SK-MEL-5 (cell line): ENCODE data around the gene SEC63. TPM values are rescaled to one million over a fixed set of nuclear protein-coding genes. Genes with fewer than 3 reads are reported as not detected.
"Not testable (repeated sequence)": the region's sequence is repeated elsewhere in the genome, so short reads cannot be mapped to it uniquely, and the experiment has no call there.

ENCODE experiments used
- DNase-seq: peaks from one replicate; pipeline ENCODE4 v3.0.0-alpha.2; 2016; ENCODE audit warnings: low read depth, low spot score
- in situ Hi-C: cut with HindIII; loops from 2 replicates; pipeline ENCODE4 v1.10.0; 2016; ENCODE audit warnings: low sequenced_read_pairs, high pct_unique_total_duplicates, low pct_unique_long_range_greater_than_20kb
- total RNA-seq: library from RNA; depleted of rRNA; stranded (reverse); fragments of >200 nt; shearing (Covaris generic); gene quantifications from 2 replicates; pipeline ENCODE4 v1.2.3, GENCODE V29; 2014

The SEC63 gene
- total RNA-seq, 1 experiment from 2014 or later, result 16.0 TPM

DNA sequence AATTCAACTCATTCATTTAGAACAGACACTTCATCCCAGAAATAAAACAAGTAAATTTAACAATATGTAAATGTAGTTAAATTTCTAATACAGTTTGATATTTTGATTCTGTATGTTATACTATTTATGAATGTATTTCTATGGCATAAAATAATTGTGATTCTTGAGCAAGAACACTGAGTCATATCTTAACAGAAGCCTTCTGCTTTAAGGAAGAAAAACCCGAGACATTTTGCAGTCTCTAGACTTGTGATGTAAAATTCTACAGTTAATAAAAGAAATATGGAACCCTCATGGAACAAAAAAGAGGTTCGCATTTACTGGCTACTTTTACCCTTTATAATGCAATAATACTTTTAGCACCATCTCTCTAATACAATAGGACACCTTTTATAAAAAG, 86.0 kb downstream of the SEC63 start:
- in situ Hi-C loops, result no loop called here
- no peak for DNase-seq

DNA sequence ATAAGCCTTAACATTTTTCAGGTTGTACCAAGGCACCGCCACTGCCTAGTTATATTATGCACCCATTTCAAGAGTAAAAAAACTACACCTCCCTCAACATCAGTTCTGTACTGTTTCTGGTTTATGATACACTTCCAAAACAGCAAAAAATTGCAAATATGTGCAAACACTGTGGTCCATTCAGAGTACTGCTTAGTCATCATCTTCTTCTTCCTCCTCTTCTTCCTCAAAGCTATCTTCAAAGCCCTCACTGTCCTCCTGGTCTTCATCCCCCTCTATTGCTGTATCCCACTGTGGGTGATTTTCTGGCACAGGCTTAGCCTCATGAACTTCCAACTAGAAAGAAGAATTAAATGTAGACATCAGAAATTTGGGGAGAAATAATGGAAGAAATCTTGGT, 86.5 kb downstream of the SEC63 start:
- in situ Hi-C loops, DNase-seq: not testable (repeated sequence)

DNA sequence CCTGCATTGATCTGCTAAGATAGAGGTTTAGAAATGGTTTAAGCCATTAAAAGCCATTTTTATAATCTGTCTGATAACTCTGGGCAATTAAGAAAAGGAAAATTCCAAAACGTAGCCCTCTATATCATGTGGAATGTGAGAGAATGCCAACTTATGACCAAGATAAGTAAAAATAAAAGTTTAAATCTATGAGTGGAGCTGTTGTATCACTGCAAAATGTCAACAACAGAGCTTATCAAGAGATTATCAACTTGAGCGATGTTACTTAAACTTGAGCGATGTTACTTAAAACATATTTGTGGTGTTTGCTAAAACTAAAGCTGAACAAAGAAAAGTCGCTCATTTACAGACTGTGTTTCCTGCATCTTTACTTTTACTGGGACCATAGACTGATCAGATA, 87.0 kb downstream of the SEC63 start:
- in situ Hi-C loops, result no loop called here
- no peak for DNase-seq

DNA sequence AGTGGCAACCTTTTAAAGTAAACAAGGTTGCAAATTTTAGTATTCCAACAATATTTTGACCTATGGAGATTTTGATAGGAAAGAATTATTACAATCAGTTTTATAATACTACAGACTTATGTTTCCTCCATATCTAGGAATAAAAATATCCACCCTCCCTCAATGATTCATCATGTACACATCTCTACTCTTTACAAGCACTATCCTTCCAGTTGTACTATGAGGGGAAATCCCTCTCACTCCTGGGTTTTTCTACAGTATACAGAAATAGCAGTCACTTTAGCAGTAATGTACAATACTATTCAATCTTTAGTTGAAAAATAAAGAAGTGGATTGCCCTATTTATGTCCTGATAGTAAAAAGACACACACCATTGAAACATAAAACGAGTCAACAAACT, 87.6 kb downstream of the SEC63 start:
- in situ Hi-C loops, result no loop called here
- DNase-seq, result no peak

DNA sequence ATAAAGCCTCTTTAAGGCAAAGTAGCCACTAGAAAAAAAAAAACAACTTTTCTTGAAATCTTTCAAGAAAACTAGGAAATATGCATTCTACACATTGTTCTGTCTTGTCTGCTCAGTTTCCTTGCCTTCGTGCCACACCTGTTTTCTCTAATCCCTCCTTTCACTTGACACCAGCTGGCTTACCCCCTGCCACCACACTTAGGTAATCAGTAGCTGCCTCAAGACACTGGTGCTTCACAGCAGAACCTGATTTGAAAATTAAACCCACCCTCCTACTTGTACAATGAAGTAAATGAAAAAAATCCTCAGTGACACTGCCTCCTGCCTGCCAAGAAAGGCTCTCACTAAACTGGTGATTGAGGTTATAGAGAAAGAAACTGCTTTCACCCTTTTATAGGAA, 88.1 kb downstream of the SEC63 start:
- DNase-seq, result no peak
- in situ Hi-C loops, result no loop called here

DNA sequence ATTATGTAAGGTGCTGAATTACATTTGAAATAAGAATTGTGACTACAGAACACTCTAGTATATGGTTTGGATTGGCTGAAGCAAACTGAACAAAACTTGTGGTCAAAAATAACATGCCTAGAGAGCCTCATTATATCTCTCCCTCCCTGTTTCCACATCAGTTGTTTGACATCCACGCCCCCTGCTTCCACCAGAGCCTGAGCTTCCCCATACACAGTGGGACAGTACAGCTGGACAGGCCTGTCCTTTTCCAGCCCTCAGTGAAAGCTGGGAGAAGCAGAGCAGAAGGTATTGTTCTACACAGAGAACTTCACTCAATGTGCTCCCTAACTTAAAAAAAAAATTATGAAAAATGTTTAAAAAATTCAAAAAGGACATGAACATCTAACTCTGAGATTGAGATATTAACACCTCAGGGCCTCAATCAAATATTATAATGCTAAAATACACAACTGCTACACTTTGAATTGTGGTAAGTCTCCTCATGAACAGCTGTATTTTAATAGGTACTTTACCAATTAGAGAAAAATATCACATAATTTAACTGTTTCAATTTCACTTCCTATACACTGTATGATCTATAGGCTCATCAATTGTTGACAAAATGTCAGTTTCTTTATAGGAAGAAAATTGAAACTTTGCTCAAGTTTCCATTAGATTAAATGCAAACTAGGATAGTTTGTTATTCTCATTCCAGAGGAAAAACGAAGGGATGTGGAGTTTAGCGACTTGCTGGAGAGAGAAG, 89.0 kb downstream of the SEC63 start:
- DNase-seq, result no peak
- in situ Hi-C loops, result no loop called here

DNA sequence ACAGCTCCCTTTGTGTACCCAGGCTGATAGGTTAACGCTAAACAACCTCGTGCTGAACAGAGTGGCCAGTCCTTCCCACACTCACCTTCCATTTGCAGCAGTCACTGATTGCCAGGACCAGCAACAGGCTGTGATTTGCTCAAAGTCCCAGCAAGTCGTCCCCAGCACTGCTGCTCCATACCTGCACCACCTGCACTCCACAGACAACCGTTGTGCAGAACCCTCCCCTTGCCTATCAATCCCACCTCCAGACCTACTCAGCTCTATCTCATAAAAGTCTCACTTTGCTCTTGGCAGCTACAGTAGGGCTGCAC, 90.7 kb downstream of the SEC63 start:
- in situ Hi-C loops, result no loop called here
- no peak for DNase-seq

DNA sequence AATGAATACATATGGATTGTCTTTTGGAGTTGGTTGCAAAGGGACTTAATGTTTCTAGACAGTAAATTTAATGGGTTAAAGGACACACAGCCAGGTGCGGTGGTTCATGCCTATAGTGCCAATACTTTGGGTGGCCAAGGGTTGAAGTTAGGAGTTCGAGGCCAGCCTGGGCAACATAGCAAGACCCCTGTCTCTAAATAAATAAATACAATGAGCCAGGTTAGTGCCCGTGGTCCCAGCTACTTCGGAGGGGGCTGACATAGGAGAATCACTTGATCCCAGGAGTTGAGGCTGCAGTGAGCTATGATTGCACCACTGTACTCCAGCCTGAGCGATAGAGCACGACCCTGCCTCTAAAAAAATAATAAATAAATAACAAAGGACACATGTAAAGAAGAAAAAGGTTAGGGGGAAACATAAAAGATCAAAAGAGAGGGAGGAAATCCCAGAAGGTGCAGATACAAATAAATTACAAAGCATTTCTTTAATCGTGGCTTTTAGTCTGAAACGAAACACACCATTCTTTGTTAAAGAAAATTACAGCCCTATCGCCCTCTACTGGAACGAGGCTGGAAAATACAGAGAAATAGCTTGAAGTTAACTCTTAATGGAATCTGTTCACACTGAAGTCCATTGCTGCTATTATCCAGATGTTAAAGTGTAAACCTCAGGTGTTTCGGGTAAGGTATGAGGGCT, 91.3 kb downstream of the SEC63 start:
- peak; percentile 73 for DNase-seq
- in situ Hi-C loops, result no loop called here

DNA sequence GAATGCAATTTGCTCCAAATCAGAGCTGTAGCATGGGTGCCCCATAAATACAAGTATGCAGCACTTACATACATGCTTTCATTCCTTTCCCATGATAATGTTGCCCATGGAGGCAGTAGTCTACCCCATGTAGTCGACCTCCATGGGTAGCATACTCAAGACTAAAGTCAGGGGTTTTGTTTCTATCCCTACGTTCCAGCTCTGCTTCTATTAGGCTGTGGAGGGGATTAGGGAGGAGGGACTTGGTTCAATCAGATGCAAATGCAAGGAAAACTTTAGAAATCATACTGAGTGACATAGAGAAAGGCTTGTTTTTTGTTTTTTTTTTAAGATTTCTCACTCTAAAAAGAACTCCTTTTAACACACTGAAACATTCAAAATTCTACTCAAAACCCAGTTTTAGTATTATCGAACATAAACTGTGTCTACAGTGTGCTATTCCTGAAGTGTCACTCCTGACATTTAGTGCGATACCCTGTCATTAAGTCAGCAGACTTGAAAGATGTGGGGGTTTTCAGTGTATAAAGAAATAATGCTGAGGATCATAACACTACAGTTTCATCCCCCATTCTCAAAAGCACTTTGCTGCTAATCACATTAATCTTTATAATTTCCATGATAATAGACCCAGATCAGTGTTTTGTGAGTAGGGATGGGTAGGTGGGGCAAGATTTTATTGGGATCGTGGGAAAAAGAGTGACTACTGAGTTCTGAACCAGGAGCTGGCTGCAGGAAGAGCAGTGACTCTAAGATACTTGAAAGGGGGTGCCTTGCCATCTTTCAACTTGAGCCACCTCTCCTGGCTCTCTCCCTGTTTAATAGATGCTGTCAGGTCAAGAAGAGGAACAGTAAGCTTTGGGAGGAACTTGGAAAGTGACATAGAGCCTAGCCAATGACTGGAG, 93.5 kb downstream of the SEC63 start:
- in situ Hi-C loops, result no loop called here
- no peak for DNase-seq

DNA sequence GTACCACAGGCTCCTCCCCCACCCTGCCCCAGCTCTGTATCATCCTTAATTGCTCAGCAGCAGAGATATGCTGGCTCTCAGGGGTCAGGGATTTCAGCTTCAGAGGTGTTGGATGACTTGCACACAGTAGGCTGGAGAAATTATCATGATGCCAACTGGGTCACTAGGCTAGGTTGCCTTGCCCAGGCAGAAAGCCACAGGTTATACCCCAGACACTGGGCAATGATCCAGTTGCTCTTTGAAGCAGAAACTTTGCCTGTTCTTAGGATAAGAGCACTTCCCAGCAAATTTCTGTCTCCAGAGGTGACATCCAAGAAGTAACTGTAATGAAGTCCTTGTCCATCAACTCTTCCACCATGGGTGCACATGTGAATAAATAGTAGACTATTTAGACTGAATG, 95.6 kb downstream of the SEC63 start:
- no peak for DNase-seq
- in situ Hi-C loops, result no loop called here

DNA sequence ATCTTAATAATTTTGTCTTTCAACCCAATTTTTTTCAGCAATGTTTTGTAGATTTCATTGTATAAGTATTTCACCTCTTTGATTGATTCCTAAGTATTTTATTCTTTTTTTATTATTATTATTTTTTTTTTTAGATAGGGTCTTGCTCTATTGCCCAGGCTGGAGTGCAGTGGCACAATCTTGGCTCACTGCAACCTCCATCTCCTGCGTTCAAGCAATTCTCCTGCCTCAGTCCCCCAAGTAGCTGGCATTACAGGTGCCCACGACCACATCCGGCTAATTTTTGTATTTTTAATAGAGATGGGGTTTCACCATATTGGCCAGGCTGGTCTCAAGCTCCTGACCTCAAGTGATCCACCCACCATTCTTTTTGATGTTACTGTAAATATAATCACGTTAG, 97.0 kb downstream of the SEC63 start:
- DNase-seq, in situ Hi-C loops: not testable (repeated sequence)

DNA sequence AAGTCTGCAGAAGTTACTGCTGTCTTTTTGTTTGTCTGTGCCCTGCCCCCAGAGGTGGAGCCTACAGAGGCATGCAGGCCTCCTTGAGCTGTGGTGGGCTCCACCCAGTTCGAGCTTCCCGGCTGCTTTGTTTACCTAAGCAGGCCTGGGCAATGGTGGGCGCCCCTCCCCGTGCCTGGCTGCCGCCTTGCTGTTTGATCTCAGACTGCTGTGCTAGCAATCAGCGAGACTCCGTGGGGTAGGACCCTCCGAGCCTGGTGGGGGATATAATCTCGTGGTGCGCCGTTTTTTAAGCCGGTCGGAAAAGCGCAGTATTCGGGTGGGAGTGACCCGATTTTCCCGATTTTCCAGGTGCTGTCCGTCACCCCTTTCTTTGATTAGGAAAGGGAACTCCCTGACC, 97.9 kb downstream of the SEC63 start:
- DNase-seq, in situ Hi-C loops: not testable (repeated sequence)

DNA sequence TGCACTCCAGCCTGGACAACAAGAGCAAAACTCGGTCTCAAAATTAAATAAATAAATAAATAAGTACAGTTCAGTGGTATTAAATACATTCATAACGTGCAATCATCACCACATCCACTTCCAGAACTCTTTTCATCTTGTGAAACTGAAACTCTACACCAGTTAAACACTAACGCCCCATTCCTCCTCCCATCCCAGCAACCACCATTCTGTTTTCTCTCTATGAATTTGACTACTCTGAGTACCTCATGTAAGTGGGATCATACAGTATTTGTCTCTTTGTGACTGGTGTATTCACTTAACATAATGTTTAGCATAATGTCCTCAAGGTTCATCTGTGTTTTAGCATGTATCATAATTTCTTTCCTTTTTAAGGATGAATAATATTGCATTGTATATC, 104.8 kb downstream of the SEC63 start:
- no peak for DNase-seq
- in situ Hi-C loops, result no loop called here

DNA sequence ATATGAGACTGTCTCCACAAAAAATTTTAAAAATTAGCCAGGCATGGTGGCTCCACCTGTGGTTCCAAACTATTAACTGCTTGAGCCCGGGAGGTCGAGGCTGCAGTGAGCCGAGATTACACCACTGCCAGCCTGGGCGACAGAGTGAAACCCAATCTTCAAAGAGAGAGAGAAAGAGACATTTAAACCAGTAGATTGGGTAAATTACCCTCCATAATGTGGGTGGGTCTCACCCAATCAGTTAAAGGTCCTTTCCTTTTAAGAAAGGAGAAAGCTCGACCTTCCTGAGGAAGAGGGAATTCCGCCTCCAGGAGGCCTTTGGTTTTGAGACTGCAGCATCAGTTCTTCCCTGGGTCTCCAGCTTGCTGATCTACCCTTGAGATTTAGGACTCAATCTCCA, 108.7 kb downstream of the SEC63 start:
- DNase-seq, result no peak
- in situ Hi-C loops, result no loop called here

DNA sequence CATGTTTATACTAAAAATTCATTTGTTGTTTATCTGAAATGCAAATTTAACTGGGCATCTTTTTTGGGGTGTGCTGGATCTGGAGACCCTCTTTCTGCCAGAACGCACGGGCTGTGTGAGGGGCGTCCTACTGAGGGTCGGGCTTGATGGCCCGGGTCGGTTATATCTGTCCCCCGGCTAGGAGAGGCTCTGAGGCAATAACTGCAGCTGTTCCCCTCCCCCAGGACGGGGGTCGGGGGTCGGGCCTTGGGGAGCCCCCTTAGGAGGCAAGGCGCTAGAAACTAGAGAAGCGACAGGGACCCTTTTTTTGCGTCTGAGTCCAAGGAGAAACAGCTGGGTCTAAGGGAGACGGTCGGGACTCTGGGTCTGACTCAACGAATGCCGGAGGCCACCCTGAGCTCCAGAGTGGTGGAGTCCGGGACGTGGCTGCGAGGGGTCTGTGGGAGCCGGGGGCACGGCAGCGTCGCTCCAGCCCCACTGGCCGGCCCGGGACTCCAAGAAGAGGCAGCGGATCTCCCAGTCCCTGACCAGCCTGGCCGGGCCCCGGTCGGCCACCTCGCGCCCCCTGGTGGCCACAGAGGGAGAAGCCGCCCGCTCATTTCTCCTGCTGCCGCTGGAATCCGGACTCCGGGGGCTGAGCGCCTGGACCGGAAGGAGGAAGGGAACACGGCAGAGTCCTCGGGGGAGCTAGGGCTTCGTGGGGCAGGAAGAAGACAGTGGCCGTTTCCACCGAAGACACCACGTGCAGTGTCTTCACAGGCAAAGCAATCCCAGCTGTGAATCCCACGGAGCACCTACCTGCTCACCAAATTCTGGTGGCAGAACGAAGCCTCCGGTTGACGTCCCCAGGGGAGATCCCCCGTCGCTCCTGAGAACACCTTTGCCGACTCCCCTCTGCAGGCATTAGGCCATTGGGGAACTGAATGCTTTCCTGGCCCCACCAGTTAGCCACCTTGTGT, 109.9 kb downstream of the SEC63 start:
- peak; percentile 74 for DNase-seq
- in situ Hi-C loops, result no loop called here

DNA sequence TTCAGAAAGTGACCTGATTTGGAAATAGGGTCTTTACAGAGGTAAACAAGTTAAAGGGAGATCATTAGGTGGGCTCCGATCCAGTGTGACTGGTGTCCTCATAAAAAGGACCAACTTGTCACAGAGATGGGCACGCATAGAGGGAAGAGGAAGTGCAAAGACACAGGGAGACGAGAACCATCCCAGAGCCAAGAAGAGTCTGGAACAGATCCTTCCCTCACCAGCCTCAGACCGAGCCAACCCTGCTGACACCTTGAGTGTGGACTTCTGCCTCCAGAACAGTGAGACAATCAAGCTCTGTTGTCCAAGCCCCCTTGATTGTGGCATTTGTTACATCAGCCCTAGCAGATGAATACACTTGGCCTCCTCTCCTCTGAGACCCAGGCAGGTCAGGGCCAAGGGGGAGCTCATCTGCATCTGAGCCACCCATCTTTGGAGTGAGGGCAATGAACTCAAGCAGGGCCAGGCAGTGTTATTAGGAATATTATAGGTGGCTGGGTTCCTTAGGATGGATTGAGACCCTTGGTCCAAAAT, 111.7 kb downstream of the SEC63 start:
- in situ Hi-C loops, result no loop called here
- DNase-seq, result no peak

DNA sequence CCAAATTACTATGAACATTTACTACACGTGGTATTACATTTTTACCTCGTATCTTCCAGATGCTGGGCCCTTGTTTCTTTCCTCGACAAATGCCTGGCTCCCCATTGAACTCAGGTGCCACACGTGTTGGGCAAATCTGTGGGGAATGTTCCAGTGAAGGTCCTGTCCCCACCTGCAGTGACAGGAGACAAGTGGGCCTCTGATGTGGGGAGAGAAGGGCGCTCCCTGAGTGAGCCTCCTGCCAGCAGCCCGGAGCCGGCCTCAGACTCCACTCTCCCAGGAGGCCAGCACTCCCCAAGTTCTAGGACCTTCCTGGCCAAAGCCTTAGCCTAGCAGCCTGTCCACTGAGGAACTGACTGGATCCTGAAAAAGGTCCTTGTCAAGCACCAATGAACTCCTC, 112.2 kb downstream of the SEC63 start:
- in situ Hi-C loops, result no loop called here

More for the DNA sequence above, 112.2 kb downstream of the SEC63 start:
- DNase-seq, result no peak
